ENCODE data around the gene OSBPL2.

GRCh38 chr20:62292108-62292507 lies 53.8 kb downstream of the OSBPL2 start:
- no peak for TF ChIP-seq CTCF (conservative IDR thresholded peaks at IDR 0.05; ENCODE audit: low read depth, low read length)
- TF ChIP-seq EZH2 (IDR thresholded peaks at IDR 0.05; ENCODE audit: borderline replicate concordance, low read depth, low read length, poor library complexity, severe bottlenecking), result no peak
